SIG-M5 treated with dmso at 0.1 percent for 504 hours (cell line): Measurements from ENCODE around the gene HPCA.

ENCODE experiments used
- DNase-seq: peaks from one replicate; lab custom pipeline; 2025; ENCODE audit not compliant: unreplicated experiment; lab: John Stamatoyannopoulos, UW

Gene HPCA

GRCh38 chr1:32888677-32889420 lies 2.6 kb downstream of the HPCA start:
- no peak for DNase-seq

- no peak for DNase-seq
These were observed 3.5 kb downstream of the HPCA start for GRCh38 chr1:32889731-32890278.

- DNase-seq, result no peak
These were observed 4.4 kb downstream of the HPCA start for GRCh38 chr1:32890516-32891240.

- DNase-seq, result no peak
These were observed 4.9 kb downstream of the HPCA start for GRCh38 chr1:32891241-32891570.

- no peak for DNase-seq
These were observed 5.3 kb downstream of the HPCA start for GRCh38 chr1:32891630-32892029.

GRCh38 chr1:32892368-32893197 lies 6.3 kb downstream of the HPCA start:
- DNase-seq, result no peak

GRCh38 chr1:32893198-32894018 lies 7.1 kb downstream of the HPCA start:
- no peak for DNase-seq

- DNase-seq, result no peak
These were observed 7.8 kb downstream of the HPCA start for GRCh38 chr1:32894019-32894600.

- DNase-seq, result no peak
These were observed 8.4 kb downstream of the HPCA start for GRCh38 chr1:32894681-32895080.

- DNase-seq, result no peak
These were observed 9.3 kb downstream of the HPCA start for GRCh38 chr1:32895325-32896215.

- DNase-seq, result no peak
These were observed 10.2 kb downstream of the HPCA start for GRCh38 chr1:32896451-32896850.

- no peak for DNase-seq
These were observed 11.1 kb downstream of the HPCA start for GRCh38 chr1:32897082-32898049.

GRCh38 chr1:32898056-32898455 lies 11.8 kb downstream of the HPCA start:
- DNase-seq, result no peak

GRCh38 chr1:32898958-32899357 lies 12.7 kb downstream of the HPCA start:
- DNase-seq, result no peak

- DNase-seq, result no peak
These were observed 13.4 kb downstream of the HPCA start for GRCh38 chr1:32899586-32900296.

GRCh38 chr1:32900371-32900955 lies 14.2 kb downstream of the HPCA start:
- DNase-seq, result no peak
